ENCODE results near the gene ZFP36. TPM values are rescaled to one million over a fixed set of nuclear protein-coding genes. Genes with fewer than 3 reads are reported as not detected.

Gene ZFP36
- total and polyA plus RNA-seq, 2 of the 8 experiments (the other 6 are each of a cell fraction or from before 2014, with no cell fraction given): 4.0 to 10.9 TPM

GRCh38 chr19:39413911-39414608 lies 7.4 kb downstream of the ZFP36 start (continued):
- no peak for TF ChIP-seq POU5F1 (IDR thresholded peaks at IDR 0.05; ENCODE audit: low read depth, low read length)
- TF ChIP-seq POLR2A (IDR thresholded peaks at IDR 0.05; ENCODE audit: control extremely low read depth in 1 of 2, low read depth in 2 of 2, low read length in 2 of 2): no peak
- no peak for TF ChIP-seq YY1 (IDR thresholded peaks at IDR 0.05; ENCODE audit: low read depth, low read length)
- no peak for TF ChIP-seq TBP (IDR thresholded peaks at IDR 0.05; ENCODE audit: low read depth, low read length)
- no peak for TF ChIP-seq EZH2 (IDR thresholded peaks at IDR 0.05; ENCODE audit: low read depth, low read length, severe bottlenecking)
- TF ChIP-seq CHD2 (IDR thresholded peaks at IDR 0.05; ENCODE audit: low read length): no peak
- no peak; a peak in 1 of 4 replicates for TF ChIP-seq HDAC2 (IDR thresholded peaks at IDR 0.05; ENCODE audit: borderline replicate concordance in 1 of 2, low read depth in 2 of 2, low read length in 2 of 2)
- 0 out of 4 replicates have a peak, but pooled peaks have one; percentile 0 to 7 for TF ChIP-seq RAD21 (IDR thresholded peaks at IDR 0.05 in 1 of 2, conservative IDR thresholded peaks at IDR 0.05 in 1 of 2; ENCODE audit: low read depth in 2 of 2, low read length in 2 of 2)
- TF ChIP-seq FOSL1 (IDR thresholded peaks at IDR 0.05; ENCODE audit: insufficient read depth, low read depth, low read length): no peak
- no peak for TF ChIP-seq KDM4A (IDR thresholded peaks at IDR 0.05; ENCODE audit: low read depth, low read length, severe bottlenecking)

Data from H1 (cell line).